Sigmoid colon (tissue), 4 donors: ENCODE results near the gene PARP8.

Experiments
- CTCF ChIP-seq, 4 experiments: fragments of 450-650 bp in 3 of 4; fragments of 200-600 bp in 1 of 4; IDR thresholded peaks; one replicate each; pipeline ENCODE4 v1.5.1; 2016 to 2019; ENCODE audit warnings: antibody characterized with exemption in 4 of 4, mild to moderate bottlenecking in 3 of 4, moderate library complexity in 2 of 4
- EP300 ChIP-seq, 4 donors: sonication (generic); formaldehyde crosslinking; IDR thresholded peaks; one replicate each; pipeline ENCODE4 v1.6.1; 2017; ENCODE audit warnings: antibody characterized with exemption in 4 of 4
- POLR2A ChIP-seq, 2 donors: fragments of 450-650 bp; IDR thresholded peaks; one replicate each; pipeline ENCODE4 v1.6.1; 2016; ENCODE audit warnings: antibody characterized with exemption in 2 of 2, mild to moderate bottlenecking in 2 of 2, moderate library complexity in 2 of 2
- POLR2AphosphoS5 ChIP-seq, 4 donors: sonication (generic); formaldehyde crosslinking; IDR thresholded peaks; one replicate each; pipeline ENCODE4 v1.6.1; 2017; ENCODE audit warnings: antibody characterized with exemption in 4 of 4

GRCh38 chr5:50655810-50656205 is 10.6 kb upstream of the PARP8 start:
- TF ChIP-seq EP300 (IDR thresholded peaks at IDR 0.05) (no peak), POLR2A (IDR thresholded peaks at IDR 0.05) (no peak), CTCF (IDR thresholded peaks at IDR 0.05) (no peak), POLR2AphosphoS5 (IDR thresholded peaks at IDR 0.05) (no peak)
